HK-2 (cell line): ENCODE measurements around the gene TRMT44.
"Not testable (repeated sequence)": the region's sequence is repeated elsewhere in the genome, so short reads cannot be mapped to it uniquely, and the experiment has no call there.

Source experiments
- DNase-seq: peaks from one replicate; pipeline ENCODE4 v3.0.0-alpha.2; 2018; ENCODE audit not compliant: unreplicated experiment

The TRMT44 gene

GRCh38 chr4:8513080-8513479 is 72.5 kb downstream of the TRMT44 start:
- not testable (repeated sequence) for DNase-seq

GRCh38 chr4:8513931-8514330 is 73.4 kb downstream of the TRMT44 start:
- no peak for DNase-seq

GRCh38 chr4:8514391-8514790 is 73.8 kb downstream of the TRMT44 start:
- no peak for DNase-seq

GRCh38 chr4:8515316-8516060 is 74.9 kb downstream of the TRMT44 start:
- no peak for DNase-seq

- DNase-seq = no peak
Measured at GRCh38 chr4:8516061-8516573, 75.5 kb downstream of the TRMT44 start.

- DNase-seq = no peak
Measured at GRCh38 chr4:8516996-8517550, 76.5 kb downstream of the TRMT44 start.

GRCh38 chr4:8517946-8518345 is 77.4 kb downstream of the TRMT44 start:
- no peak for DNase-seq

- no peak for DNase-seq
Measured at GRCh38 chr4:8522160-8523120, 81.9 kb downstream of the TRMT44 start.

GRCh38 chr4:8523175-8523574 is 82.6 kb downstream of the TRMT44 start:
- no peak for DNase-seq

GRCh38 chr4:8523766-8524165 is 83.2 kb downstream of the TRMT44 start:
- DNase-seq = no peak

- no peak for DNase-seq
Measured at GRCh38 chr4:8524595-8525382, 84.2 kb downstream of the TRMT44 start.

- DNase-seq = no peak
Measured at GRCh38 chr4:8525383-8526120, 85.0 kb downstream of the TRMT44 start.
